GM19099 (cell line): ENCODE measurements around the gene ZNF322.
A peak's percentile ranks its signal among the peaks of the same experiment; 100 is the strongest.

Source experiments
- POLR2A ChIP-seq: IDR thresholded peaks from 3 replicates; pipeline ENCODE4 v1.6.1; 2011; ENCODE audit warnings: low read depth; ENCODE audit not compliant: insufficient read length; ENCODE audit errors: extremely low read depth

The ZNF322 gene

DNA sequence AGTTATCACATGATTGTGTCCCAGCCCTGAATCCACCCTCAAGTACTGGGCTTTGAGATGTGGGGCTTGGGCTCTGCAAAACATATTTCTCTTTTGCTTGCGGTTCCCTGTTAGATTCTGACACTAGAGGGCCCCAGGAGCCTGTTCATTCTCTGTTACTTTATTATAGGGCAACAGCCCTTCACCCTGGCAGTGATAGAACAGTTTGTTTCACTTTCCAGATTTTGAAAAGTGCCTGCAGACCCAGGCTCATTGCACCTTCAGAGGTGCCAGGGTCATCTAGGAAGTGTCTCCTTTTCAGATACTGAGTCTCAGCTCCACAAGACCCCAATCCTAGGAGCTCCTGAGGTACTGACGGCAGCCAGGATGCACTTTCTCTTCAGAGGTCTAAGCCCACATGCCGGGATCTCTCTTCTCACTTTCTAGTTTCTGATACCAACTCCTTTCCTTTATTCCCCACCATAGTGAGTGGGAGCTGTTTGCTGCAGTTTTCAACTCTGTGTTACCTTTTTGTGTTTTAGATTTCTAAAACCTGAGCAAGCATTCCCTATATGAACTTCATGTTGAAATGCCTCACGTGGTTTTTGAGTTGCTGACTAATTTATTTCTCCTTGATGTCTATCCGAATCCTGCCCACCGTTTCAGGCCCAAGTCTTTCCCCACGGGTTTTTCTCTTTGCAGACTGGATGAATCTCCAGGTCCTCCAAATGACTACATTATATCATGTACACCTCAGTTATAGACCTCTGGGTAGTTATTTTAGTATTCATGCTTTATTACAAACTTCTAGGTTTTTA lies 51.9 kb downstream of the ZNF322 start:
- TF ChIP-seq POLR2A: no peak

DNA sequence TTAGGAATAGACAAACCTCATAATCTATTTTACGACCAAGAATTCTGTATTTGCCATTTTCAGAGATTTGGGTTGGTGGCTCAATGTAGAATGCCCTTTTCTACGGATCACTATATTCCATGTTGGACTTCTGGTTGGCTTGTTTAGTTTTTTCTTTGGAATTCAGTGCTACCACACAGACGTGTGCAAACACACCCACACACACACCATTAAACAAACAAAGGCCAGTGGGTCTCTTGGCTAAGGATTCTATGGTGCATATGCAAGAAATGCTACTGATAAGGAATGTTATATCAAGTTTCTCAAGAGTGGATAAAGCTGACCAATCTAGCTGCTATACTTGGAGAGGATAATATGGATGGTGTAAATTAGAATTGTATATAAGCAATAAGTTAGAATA lies 54.7 kb downstream of the ZNF322 start:
- TF ChIP-seq POLR2A: no peak

DNA sequence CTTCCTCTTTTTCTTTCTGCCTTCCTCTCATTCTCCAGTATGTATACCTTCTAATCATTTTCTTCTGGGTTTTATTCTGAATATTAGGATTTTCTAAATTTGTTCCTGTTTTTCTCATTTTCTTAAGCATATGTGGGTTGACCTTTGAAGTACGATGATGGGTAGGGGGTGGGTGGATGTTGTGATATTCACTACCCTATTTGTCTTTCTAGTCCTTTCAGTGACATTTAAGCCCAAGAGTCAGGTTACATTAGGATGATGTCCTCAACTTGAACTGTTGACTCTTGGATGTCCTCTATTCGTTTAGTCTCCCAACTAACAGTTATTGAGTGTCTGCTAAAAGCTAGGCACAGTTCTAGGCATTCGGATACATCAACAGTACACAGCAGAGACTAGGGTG lies 55.5 kb downstream of the ZNF322 start:
- TF ChIP-seq POLR2A: no peak

DNA sequence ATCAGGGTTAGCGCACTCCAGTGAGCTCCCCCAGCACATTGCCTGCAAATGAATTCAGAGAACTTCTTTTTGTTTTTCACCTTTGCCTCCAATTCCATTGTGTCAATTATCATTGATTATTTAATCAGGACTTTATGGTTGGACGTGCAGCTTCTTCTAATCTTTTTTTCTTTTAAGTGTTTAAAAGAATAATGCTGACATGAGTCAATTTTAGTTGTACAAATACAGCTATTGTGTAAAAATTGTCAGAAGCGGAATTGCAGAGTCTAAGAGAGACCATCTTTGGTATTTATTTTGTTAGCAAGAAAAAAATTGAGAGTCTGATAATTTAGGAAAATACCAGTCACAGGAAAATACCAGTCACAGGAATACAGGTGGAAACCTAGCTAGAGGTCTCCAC lies 57.3 kb downstream of the ZNF322 start:
- TF ChIP-seq POLR2A: no peak

DNA sequence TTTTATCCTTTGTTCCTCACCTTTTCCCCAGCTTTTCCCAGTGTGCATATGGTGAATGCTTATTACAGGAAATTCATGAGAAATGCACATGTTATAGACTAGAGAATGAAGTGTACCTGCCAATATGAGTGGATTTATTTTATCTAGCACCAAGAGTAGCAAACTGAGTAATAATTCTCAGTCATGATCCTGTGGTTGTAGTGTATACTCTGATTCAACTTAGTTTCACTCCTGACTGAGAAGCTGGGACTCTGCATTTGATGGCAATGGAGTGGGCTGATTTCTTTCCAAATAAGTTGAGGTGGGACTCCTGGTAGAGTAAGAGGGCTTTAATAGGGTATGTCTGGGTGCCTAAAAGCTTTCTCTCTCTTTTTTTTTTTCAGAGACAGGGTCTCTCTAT lies 58.8 kb downstream of the ZNF322 start:
- no peak for TF ChIP-seq POLR2A

DNA sequence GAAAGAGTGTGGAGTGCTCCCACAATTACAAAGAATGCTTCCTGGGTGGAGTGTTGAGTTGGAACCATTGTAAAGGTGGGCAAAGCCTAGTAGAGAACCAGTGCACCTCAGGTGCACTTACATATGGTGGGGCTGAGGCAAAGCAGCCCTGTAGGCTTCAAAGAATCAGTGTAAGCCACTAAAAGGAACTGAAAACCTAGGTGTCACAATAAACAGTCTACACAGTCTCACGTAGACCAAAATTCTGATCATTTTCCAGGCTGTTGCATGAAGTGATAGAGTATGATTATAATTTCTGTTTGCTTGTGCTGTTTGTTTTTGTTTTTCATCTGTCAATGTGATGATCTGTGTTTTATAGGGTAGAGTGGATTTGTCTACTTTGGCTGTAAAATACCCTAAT lies 60.0 kb downstream of the ZNF322 start:
- no peak for TF ChIP-seq POLR2A

DNA sequence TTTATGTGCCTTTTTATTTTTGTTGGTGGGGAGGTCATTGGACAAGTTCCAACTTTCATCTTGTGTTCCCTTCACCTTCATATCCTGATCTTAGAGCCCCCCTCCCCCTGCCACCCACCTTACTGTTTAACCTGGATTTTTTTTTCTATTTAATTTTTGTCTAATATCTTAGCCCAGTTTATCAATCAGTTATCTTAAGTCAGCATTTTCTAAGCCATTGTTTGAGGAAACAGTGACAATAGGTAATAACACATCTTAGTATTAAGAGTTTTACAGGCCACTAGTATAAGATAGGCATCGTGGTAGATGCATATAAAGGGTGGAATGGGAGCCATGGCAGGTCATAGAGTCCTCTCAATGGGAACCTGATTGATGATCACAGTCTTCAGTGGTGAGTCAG lies 60.4 kb downstream of the ZNF322 start:
- TF ChIP-seq POLR2A: no peak

DNA sequence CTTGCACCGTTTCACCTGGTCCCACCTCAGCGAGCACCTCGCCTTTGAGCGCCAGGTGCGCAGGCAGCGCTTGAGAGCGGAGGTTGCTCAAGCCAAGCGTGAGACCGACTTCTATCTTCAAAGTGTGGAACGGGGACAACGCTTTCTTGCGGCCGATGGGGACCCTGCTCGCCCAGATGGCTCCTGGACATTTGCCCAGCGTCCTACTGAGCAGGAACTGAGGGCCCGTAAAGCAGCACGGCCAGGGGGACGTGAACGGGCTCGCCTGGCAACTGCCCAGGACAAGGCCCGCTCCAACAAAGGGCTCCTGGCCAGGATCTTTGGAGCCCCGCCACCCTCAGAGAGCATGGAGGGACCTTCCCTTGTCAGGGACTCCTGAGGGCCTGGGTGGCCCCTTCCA lies 61.3 kb downstream of the ZNF322 start:
- no peak for TF ChIP-seq POLR2A

DNA sequence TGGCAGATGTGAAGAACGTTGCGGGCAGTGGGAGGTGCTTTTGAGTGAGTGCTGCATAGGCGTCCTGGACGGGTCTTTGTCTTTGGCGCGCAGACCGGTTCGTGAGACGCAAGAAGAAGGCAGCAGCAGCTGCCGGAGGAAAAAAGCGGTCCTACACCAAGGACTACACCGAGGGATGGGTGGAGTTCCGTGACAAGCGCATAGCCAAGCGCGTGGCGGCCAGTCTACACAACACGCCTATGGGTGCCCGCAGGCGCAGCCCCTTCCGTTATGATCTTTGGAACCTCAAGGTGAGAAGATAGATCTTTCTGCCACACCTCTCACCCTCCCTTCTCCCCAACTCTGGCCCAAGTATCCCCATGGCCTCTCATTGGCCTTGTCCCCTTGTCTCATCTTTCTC lies 61.7 kb downstream of the ZNF322 start:
- TF ChIP-seq POLR2A: no peak

DNA sequence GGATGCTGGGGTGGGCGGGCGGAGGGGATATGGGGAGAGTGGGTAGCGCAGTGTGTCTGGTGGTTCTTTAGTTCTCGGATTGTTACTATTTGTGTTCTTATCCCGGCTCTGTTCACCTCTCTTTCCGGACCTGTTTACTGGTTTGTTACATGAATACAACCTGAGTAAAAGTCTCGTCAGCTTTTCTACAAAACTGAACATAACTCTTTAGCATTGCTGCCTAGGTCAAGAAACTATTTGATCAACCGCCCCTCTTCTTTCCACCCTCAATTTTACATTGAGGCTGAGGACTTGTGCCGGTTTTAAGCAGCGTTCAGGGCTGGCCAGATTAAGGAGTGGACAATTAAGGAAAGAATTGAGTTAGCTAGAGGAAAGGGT lies 62.2 kb downstream of the ZNF322 start:
- no peak for TF ChIP-seq POLR2A

DNA sequence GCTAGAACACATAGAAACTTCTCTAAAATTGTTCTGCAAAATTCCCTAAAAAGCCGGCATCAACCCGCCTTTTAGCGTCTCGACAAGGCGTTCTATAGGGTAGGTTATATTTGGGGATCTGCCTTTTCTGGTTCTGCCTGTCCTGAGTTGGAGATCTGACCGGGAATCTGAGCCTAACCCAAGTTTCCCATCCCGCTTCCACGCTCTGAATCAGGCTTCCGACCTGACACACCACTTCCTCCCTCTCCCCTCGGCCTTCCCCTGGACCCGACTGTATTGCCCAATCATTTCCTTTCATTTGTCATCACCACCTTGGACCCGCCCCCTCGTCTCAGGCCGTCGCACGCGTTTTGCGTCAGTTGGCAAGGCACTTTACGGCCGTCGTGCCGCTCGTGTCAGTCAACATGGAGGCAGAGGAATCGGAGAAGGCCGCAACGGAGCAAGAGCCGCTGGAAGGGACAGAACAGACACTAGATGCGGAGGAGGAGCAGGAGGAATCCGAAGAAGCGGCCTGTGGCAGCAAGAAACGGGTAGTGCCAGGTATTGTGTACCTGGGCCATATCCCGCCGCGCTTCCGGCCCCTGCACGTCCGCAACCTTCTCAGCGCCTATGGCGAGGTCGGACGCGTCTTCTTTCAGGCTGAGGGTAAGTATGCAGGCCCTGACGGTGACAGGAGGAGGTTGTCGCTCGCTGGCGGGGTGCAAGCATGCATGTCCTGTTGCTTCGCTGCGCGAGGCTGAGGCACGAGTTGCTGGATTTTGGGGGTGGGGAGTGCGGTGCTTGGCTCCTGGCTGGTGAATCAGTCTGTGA lies 62.8 kb downstream of the ZNF322 start, which contains the start of gene ABT1:
TSS of gene ABT1 (plus strand) at position 375 of the 810 bp plus-strand sequence. CDS start at position 405, 30 bp downstream.
- TF ChIP-seq POLR2A: peak; percentile 80

DNA sequence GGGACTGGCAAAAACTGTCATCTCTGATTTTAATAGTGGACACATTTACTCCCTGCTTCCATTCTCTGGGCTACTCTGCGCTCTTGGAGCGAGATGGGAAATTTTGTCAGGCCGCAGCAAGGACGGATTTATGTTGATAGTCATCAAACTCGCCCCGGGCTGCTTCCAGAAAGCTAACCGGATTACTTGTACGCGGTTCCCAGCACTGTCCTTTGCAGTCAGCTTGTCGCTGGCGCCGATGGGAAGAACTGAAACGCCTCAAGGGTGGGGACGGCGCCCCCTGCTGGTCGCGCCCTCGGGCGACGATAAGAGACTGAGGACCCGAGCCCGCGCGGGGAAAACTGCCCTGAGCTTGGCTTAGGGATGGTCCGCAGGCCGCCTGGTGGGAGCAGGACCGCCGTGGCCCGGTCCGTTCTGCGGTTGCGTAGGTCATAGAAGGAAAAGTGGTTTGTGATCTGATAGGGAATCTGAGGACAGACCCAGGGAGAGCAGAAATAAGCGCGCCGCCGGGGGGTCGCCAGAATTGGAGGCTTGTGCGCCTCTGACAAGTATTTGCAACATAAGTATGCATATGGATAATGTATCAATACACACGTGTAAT lies 63.8 kb downstream of the ZNF322 start:
- TF ChIP-seq POLR2A: peak; percentile 37

DNA sequence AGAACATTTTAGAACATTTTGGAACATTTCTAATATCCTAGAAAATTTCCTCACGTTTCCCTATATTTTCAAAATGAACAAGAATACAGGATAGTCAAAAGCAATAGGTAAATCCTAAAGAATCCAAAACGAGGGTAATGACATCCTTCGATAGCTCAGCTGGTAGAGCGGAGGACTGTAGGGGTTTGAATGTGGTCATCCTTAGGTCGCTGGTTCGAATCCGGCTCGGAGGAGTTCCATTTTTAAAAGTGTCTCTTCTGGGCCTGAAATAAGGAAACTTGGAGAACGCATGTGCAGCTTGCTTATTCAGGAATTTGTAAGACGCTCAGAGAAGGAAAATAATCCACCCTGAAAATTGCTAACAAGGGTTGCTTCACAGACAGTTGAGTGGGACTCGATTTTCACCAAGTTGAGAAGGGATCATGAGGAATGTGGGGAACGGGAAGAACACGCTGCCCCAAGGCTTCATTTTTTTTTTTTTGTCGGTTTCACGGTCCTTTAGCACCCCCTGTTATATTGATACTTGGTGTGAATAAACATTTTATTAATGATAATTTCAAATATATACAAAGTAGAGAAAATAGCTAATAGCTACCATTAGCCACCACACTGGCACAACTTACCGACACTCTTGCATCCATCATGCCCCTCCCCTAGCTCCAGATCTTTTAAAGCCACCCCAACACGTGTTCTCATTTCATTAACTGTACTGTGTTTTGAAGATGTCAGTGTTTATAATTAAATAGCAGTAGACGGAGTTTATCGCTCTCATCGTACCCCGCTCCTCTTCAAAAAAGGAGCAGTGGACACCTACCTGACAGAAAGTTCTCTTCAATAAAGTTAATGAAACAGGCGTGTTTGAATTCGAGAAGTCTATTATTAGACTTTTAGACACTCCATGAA lies 64.6 kb downstream of the ZNF322 start:
- TF ChIP-seq POLR2A: no peak

DNA sequence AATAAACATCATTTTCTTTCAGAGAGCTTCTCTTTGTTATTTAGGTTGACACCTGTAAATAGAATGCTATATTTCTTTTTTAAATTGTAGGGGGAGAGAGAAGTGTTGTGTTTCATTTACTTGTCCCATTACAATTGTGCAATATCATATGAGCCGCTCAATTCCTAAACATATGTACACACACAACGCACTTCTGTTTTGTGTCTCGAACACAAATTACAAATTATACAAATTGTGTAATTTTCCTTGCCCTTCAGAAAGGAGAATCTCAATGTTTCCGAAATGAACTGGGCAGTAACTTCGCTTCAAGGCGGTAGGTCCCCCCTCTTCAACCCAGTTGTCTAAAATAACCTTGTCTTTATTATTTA lies 65.4 kb downstream of the ZNF322 start:
- no peak for TF ChIP-seq POLR2A
